Measurements from ENCODE around the gene CREBRF.
"Not testable (repeated sequence)": the region's sequence is repeated elsewhere in the genome, so short reads cannot be mapped to it uniquely, and the experiment has no call there.

The CREBRF gene

GRCh38 chr5:173069671-173070070 lies 13.5 kb downstream of the CREBRF start:
- no peak for TF ChIP-seq CTCF (conservative IDR thresholded peaks at IDR 0.05)
- H3K27ac ChIP-seq, result no peak overlapping the region

- no peak for TF ChIP-seq CTCF (conservative IDR thresholded peaks at IDR 0.05)
- no peak overlapping the region for H3K27ac ChIP-seq
Observed at GRCh38 chr5:173075137-173075843, 19.1 kb downstream of the CREBRF start.

- no peak overlapping the region for H3K27ac ChIP-seq
- TF ChIP-seq CTCF (conservative IDR thresholded peaks at IDR 0.05), result no peak
Observed at GRCh38 chr5:173075970-173076369, 19.8 kb downstream of the CREBRF start.

DNA sequence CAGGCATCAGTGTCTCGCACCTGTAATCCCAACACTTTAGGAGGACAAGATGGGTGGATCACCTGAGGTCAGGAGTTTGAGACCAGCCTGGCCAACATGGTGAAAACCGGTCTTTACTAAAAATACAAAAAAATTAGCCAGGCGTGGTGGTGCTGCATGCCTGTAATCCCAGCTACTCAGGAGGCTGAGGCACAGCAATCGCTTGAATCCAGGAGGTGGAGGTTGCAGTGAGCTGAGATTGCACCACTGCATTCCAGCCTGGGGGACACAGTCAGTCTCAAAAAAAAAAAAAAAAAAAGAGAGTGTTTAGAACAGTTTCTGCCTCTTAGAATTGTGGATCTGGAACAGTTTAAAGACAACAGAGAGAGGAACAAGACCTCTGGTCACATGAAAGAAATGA lies 20.3 kb downstream of the CREBRF start:
- not testable (repeated sequence) for H3K27ac ChIP-seq

GRCh38 chr5:173078878-173079277 lies 22.7 kb downstream of the CREBRF start:
- H3K27ac ChIP-seq, result no peak overlapping the region
- no peak for TF ChIP-seq CTCF (conservative IDR thresholded peaks at IDR 0.05)

- no peak overlapping the region for H3K27ac ChIP-seq
- TF ChIP-seq CTCF (conservative IDR thresholded peaks at IDR 0.05), result no peak
Observed at GRCh38 chr5:173089581-173089980, 33.4 kb downstream of the CREBRF start.

- H3K27ac ChIP-seq, result no peak overlapping the region
Observed at GRCh38 chr5:173090639-173091038, 34.5 kb downstream of the CREBRF start.

More at GRCh38 chr5:173090639-173091038, 34.5 kb downstream of the CREBRF start:
- TF ChIP-seq CTCF (conservative IDR thresholded peaks at IDR 0.05), result no peak

All from VCaP (cell line).